GM20000 (cell line): Measurements from ENCODE around the gene PRKAA1.
"Not testable (repeated sequence)": the region's sequence is repeated elsewhere in the genome, so short reads cannot be mapped to it uniquely, and the experiment has no call there.

Source experiments
- DNase-seq: peaks from one replicate; pipeline ENCODE4 v3.0.0; 2012; ENCODE audit warnings: low spot score
- CTCF ChIP-seq: IDR thresholded peaks from 2 replicates; pipeline ENCODE4 v1.5.1; 2012; ENCODE audit warnings: mild to moderate bottlenecking, control low read depth; ENCODE audit errors: extremely low read depth, missing control alignments

The PRKAA1 gene

GRCh38 chr5:40828690-40829661 is 30.8 kb upstream of the PRKAA1 start:
- TF ChIP-seq CTCF = no peak
- no peak for DNase-seq

GRCh38 chr5:40828021-40828631 is 30.0 kb upstream of the PRKAA1 start:
- TF ChIP-seq CTCF = no peak

GRCh38 chr5:40827188-40827977 is 29.2 kb upstream of the PRKAA1 start:
- TF ChIP-seq CTCF = no peak
- DNase-seq = no peak

More at GRCh38 chr5:40828021-40828631, 30.0 kb upstream of the PRKAA1 start:
- DNase-seq = no peak

- DNase-seq = no peak
- TF ChIP-seq CTCF = no peak
Measured at GRCh38 chr5:40826489-40827187, 28.5 kb upstream of the PRKAA1 start.

- DNase-seq = not testable (repeated sequence)
Measured at GRCh38 chr5:40825461-40826043, 27.4 kb upstream of the PRKAA1 start.

- TF ChIP-seq CTCF = no peak
- DNase-seq = no peak
Measured at GRCh38 chr5:40823459-40823858, 25.3 kb upstream of the PRKAA1 start.

- DNase-seq = no peak
- TF ChIP-seq CTCF = no peak
Measured at GRCh38 chr5:40813698-40814281, 15.6 kb upstream of the PRKAA1 start.
